Activated T-helper 1 cell treated with anti-CD3 and anti-CD28 coated beads, Interleukin-2, amount 50 U/mL, for 16 hours (primary cell): ENCODE measurements around the gene LRP4.
A peak's percentile ranks its signal among the peaks of the same experiment; 100 is the strongest.

ENCODE experiments used
- DNase-seq, 2 donors: peaks; one replicate each; pipeline ENCODE4 v3.0.0-alpha.2; 2020; ENCODE audit warnings: low read depth in 1 of 2, low spot score in 1 of 2

Gene LRP4

GRCh38 chr11:46850829-46851380 lies 67.4 kb downstream of the LRP4 start:
- no peak for DNase-seq

- no peak for DNase-seq
Observed at GRCh38 chr11:46849631-46850030, 68.7 kb downstream of the LRP4 start.

- no peak for DNase-seq
Observed at GRCh38 chr11:46846510-46846830, 71.9 kb downstream of the LRP4 start.

GRCh38 chr11:46845740-46846509 lies 72.4 kb downstream of the LRP4 start, which contains the start of gene CKAP5:
Gene CKAP5, minus strand, starts transcription at chr11:46846280. Its CDS starts 25,049 bp downstream, at chr11:46821231.
- peak; percentile 69 to 75 for DNase-seq

- peak in 1 of 2 donors; percentile 10 for DNase-seq
Observed at GRCh38 chr11:46845440-46845739, 73.0 kb downstream of the LRP4 start.

- no peak for DNase-seq
Observed at GRCh38 chr11:46840116-46840515, 78.2 kb downstream of the LRP4 start.

- DNase-seq = no peak
Observed at GRCh38 chr11:46838501-46838900, 79.8 kb downstream of the LRP4 start.

GRCh38 chr11:46837860-46838259 lies 80.5 kb downstream of the LRP4 start:
- no peak for DNase-seq

GRCh38 chr11:46836870-46837269 lies 81.5 kb downstream of the LRP4 start:
- DNase-seq = no peak

GRCh38 chr11:46836431-46836830 lies 81.9 kb downstream of the LRP4 start:
- no peak for DNase-seq

GRCh38 chr11:46835897-46836296 lies 82.5 kb downstream of the LRP4 start:
- no peak for DNase-seq

- no peak for DNase-seq
Observed at GRCh38 chr11:46834821-46835220, 83.5 kb downstream of the LRP4 start.

GRCh38 chr11:46832511-46833214 lies 85.7 kb downstream of the LRP4 start:
- no peak for DNase-seq

- DNase-seq = no peak
Observed at GRCh38 chr11:46827995-46828394, 90.4 kb downstream of the LRP4 start.

GRCh38 chr11:46826310-46827044 lies 91.9 kb downstream of the LRP4 start:
- peak; percentile 40 to 47 for DNase-seq

GRCh38 chr11:46808799-46809431 lies 109.4 kb downstream of the LRP4 start:
- no peak for DNase-seq
